Natural killer cell (primary cell): Measurements from ENCODE around the gene ANKRD29. TPM values are rescaled to one million over a fixed set of nuclear protein-coding genes. Genes with fewer than 3 reads are reported as not detected.

Experiments used
- ATAC-seq, 3 donors: fragments of 150-1000 bp in 2 of 3; fragments of 200-7000 bp in 1 of 3; cut with Tn5 transposase; 1 replicate in 1 of 3; 2 replicates in 2 of 3; pipeline ENCODE4 v1.10.0; 2021; ENCODE audit warnings: mild to moderate bottlenecking in 2 of 3, moderate library complexity in 2 of 3
- DNase-seq, 2 donors: peaks; one replicate each; pipeline versions ENCODE4 v3.0.0 to v3.0.0-alpha.2; 2013 to 2021; ENCODE audit warnings: mixed read lengths in 1 of 2
- H3K27ac ChIP-seq: one replicate; pipeline ENCODE4 v1.5.1; 2013; ENCODE audit warnings: mild to moderate bottlenecking, low read length
- H3K27me3 ChIP-seq: one replicate; pipeline ENCODE4 v1.6.1; 2013; ENCODE audit warnings: low read length; ENCODE audit not compliant: control insufficient read depth, insufficient read depth
- H3K36me3 ChIP-seq: one replicate; pipeline ENCODE4 v1.6.1; 2013; ENCODE audit warnings: low read length; ENCODE audit not compliant: control insufficient read depth, insufficient read depth
- H3K4me1 ChIP-seq: one replicate; pipeline ENCODE4 v1.6.1; 2013; ENCODE audit warnings: low read length; ENCODE audit not compliant: control insufficient read depth, insufficient read depth
- H3K4me3 ChIP-seq: one replicate; pipeline ENCODE4 v1.5.1; 2013; ENCODE audit warnings: low read length
- H3K9me3 ChIP-seq: one replicate; pipeline ENCODE4 v1.6.1; 2013; ENCODE audit warnings: low read length; ENCODE audit not compliant: control insufficient read depth, insufficient read depth
- H3K27ac Mint-ChIP-seq, 2 donors: one replicate each; pipeline ENCODE4 v1.8.0; 2022; ENCODE audit warnings: mild to moderate bottlenecking in 2 of 2, mixed read lengths in 2 of 2, moderate library complexity in 1 of 2
- H3K27me3 Mint-ChIP-seq, 2 donors: one replicate each; pipeline ENCODE4 v1.8.0; 2022; ENCODE audit warnings: low read depth in 2 of 2, mixed read lengths in 2 of 2
- H3K36me3 Mint-ChIP-seq: one replicate; pipeline ENCODE4 v1.8.0; 2022; ENCODE audit warnings: mixed read lengths
- H3K4me1 Mint-ChIP-seq, 2 donors: one replicate each; pipeline ENCODE4 v1.8.0; 2022; ENCODE audit warnings: mixed read lengths in 2 of 2
- H3K4me3 Mint-ChIP-seq: one replicate; pipeline ENCODE4 v1.8.0; 2022; ENCODE audit warnings: mild to moderate bottlenecking, moderate library complexity, mixed read lengths
- H3K9me3 Mint-ChIP-seq, 2 donors: one replicate each; pipeline ENCODE4 v1.8.0; 2022; ENCODE audit warnings: mixed read lengths in 2 of 2
- CTCF ChIP-seq: fragments of 200-600 bp; IDR thresholded peaks from one replicate; pipeline ENCODE4 v1.8.0; 2022; ENCODE audit warnings: antibody characterized with exemption
- WGBS: methylation state at CpG from one replicate; pipeline ENCODE4 v1.1.7; 2013; ENCODE audit warnings: missing lambda C conversion rate; ENCODE audit not compliant: insufficient coverage; 5-methylcytosine and 5-hydroxymethylcytosine counted together
- intact Hi-C: fragments of 100-400 bp; cut with micrococcal nuclease; formaldehyde crosslinking; loops from one replicate; pipeline ENCODE4 v1.14.2; 2022
- total RNA-seq, 4 donors: library from RNA; stranded (reverse); fragments of 120-200 nt in 1 of 4; gene quantifications; one replicate each; pipeline versions ENCODE4 v1.2.3 to v1.2.4, GENCODE V29; 2013 to 2022

Gene ANKRD29
- under 1 TPM in 2 of 3 donors, not detected in 1; 0.35 to 0.45 TPM for total RNA-seq
- 0.36 TPM for total RNA-seq (2013)

- intact Hi-C loops, result no loop called here
These were observed at the start of gene ANKRD29 for GRCh38 chr18:23662309-23663263. Gene ANKRD29, minus strand, starts transcription at chr18:23662911. Its CDS starts 181 bp downstream, at chr18:23662730.

GRCh38 chr18:23712445-23712844 is 49.7 kb upstream of the ANKRD29 start:
- no peak overlapping the region for H3K4me3 ChIP-seq
- no peaks in the 10 kb centered on the region for H3K9me3 Mint-ChIP-seq
- H3K27ac ChIP-seq, result no peak overlapping the region
- ATAC-seq, result peak; percentile 36 to 64 (median 41)
- TF ChIP-seq CTCF, result no peak
- intact Hi-C loops, result no loop called here
- no peaks in the 10 kb centered on the region for H3K36me3 Mint-ChIP-seq
- WGBS, result 0% methylated on average over 3 of the region's 3 CpGs
- no peak overlapping the region for H3K4me3 Mint-ChIP-seq
- no peak overlapping the region for H3K27ac Mint-ChIP-seq
- no peaks in the 10 kb centered on the region for H3K27me3 ChIP-seq
- no peaks in the 10 kb centered on the region for H3K36me3 ChIP-seq
- no peaks in the 10 kb centered on the region for H3K9me3 ChIP-seq
- H3K27me3 Mint-ChIP-seq, result peaks cover 4 to 10% of the 10 kb centered on the region in 2 donors
- DNase-seq, result peak in 1 of 2 donors; percentile 42
- H3K4me1 Mint-ChIP-seq, result peaks cover 14% of the 10 kb centered on the region in 2 donors
- H3K4me1 ChIP-seq, result peaks cover 6% of the 10 kb centered on the region

More at GRCh38 chr18:23662309-23663263, at the start of gene ANKRD29:
- no peak for TF ChIP-seq CTCF
- ATAC-seq (peak; percentile 69 to 82 (median 80)), DNase-seq (peak; percentile 58 to 67)
- peak within 1 kb of the TSS in 1 of 2 donors; percentile 78 for H3K27ac Mint-ChIP-seq
- Histone ChIP-seq H3K4me3 (peak within 1 kb of the TSS; percentile 30), H3K27me3 (peaks cover 16% of the 10 kb centered on the region), H3K4me1 (peaks cover 21% of the 10 kb centered on the region), H3K36me3 (no peaks in the 10 kb centered on the region), H3K27ac (no peak within 1 kb of the TSS), H3K9me3 (no peaks in the 10 kb centered on the region)
- no peaks in the 10 kb centered on the region for H3K9me3 Mint-ChIP-seq
- H3K36me3 Mint-ChIP-seq, result no peaks in the 10 kb centered on the region
- H3K4me1 Mint-ChIP-seq, result peaks cover 23 to 29% of the 10 kb centered on the region in 2 donors
- peak within 1 kb of the TSS; percentile 85 for H3K4me3 Mint-ChIP-seq
- peaks cover 24 to 28% of the 10 kb centered on the region in 2 donors for H3K27me3 Mint-ChIP-seq
- 1% methylated on average over 74 of the region's 86 CpGs for WGBS

GRCh38 chr18:23711426-23711825 is 48.7 kb upstream of the ANKRD29 start:
- no peak overlapping the region for H3K27ac ChIP-seq
- Mint-ChIP-seq H3K4me1 (peaks cover 14% of the 10 kb centered on the region in 2 donors), H3K27ac (no peak overlapping the region), H3K9me3 (no peaks in the 10 kb centered on the region), H3K4me3 (no peak overlapping the region), H3K27me3 (peaks cover 4 to 10% of the 10 kb centered on the region in 2 donors), H3K36me3 (no peaks in the 10 kb centered on the region)
- DNase-seq, result no peak
- no peaks in the 10 kb centered on the region for H3K9me3 ChIP-seq
- TF ChIP-seq CTCF, result no peak
- no peak for ATAC-seq
- WGBS, result 94% methylated on average over 1 of the region's 1 CpG
- peaks cover 6% of the 10 kb centered on the region for H3K4me1 ChIP-seq
- no peaks in the 10 kb centered on the region for H3K36me3 ChIP-seq
- no peaks in the 10 kb centered on the region for H3K27me3 ChIP-seq
- intact Hi-C loops, result no loop called here
- no peak overlapping the region for H3K4me3 ChIP-seq
